ENCODE results near the gene RPL35.
"Not testable (repeated sequence)": the region's sequence is repeated elsewhere in the genome, so short reads cannot be mapped to it uniquely, and the experiment has no call there.

The RPL35 gene

GRCh38 chr9:124846969-124847368 is 14.8 kb downstream of the RPL35 start:
- no peak for DNase-seq

- DNase-seq, result not testable (repeated sequence)
These were observed 15.3 kb downstream of the RPL35 start for GRCh38 chr9:124846467-124846866.

GRCh38 chr9:124844291-124844690 is 17.5 kb downstream of the RPL35 start:
- DNase-seq, result no peak

GRCh38 chr9:124843456-124844034 is 18.2 kb downstream of the RPL35 start:
- DNase-seq, result no peak

GRCh38 chr9:124841075-124841821 is 20.5 kb downstream of the RPL35 start:
- DNase-seq, result no peak

- DNase-seq, result no peak
These were observed 21.4 kb downstream of the RPL35 start for GRCh38 chr9:124840300-124840833.

- DNase-seq, result no peak
These were observed 22.0 kb downstream of the RPL35 start for GRCh38 chr9:124839612-124840299.

GRCh38 chr9:124838567-124839275 is 23.0 kb downstream of the RPL35 start:
- not testable (repeated sequence) for DNase-seq

GRCh38 chr9:124838132-124838531 is 23.6 kb downstream of the RPL35 start:
- DNase-seq, result not testable (repeated sequence)

GRCh38 chr9:124835026-124835557 is 26.7 kb downstream of the RPL35 start:
- peak; percentile 68 for DNase-seq

- DNase-seq, result no peak
These were observed 27.2 kb downstream of the RPL35 start for GRCh38 chr9:124834591-124834990.

GRCh38 chr9:124831642-124832364 is 30.0 kb downstream of the RPL35 start:
- DNase-seq, result no peak

- DNase-seq, result no peak
These were observed 31.2 kb downstream of the RPL35 start for GRCh38 chr9:124830593-124830992.

- no peak for DNase-seq
These were observed 32.5 kb downstream of the RPL35 start for GRCh38 chr9:124829334-124829669.

- no peak for DNase-seq
These were observed 33.0 kb downstream of the RPL35 start for GRCh38 chr9:124828489-124829333.

GRCh38 chr9:124820698-124821623 is 40.8 kb downstream of the RPL35 start:
- DNase-seq, result no peak

- no peak for DNase-seq
These were observed 43.1 kb downstream of the RPL35 start for GRCh38 chr9:124818431-124819281.

- DNase-seq, result no peak
These were observed 46.2 kb downstream of the RPL35 start for GRCh38 chr9:124815601-124816000.

- DNase-seq, result no peak
These were observed 47.6 kb downstream of the RPL35 start for GRCh38 chr9:124814164-124814535.

Measured in NCI-H2227 treated with DMSO at 0.1 percent for 48 hours (cell line).